ENCODE measurements around the gene LDHA.

DNA sequence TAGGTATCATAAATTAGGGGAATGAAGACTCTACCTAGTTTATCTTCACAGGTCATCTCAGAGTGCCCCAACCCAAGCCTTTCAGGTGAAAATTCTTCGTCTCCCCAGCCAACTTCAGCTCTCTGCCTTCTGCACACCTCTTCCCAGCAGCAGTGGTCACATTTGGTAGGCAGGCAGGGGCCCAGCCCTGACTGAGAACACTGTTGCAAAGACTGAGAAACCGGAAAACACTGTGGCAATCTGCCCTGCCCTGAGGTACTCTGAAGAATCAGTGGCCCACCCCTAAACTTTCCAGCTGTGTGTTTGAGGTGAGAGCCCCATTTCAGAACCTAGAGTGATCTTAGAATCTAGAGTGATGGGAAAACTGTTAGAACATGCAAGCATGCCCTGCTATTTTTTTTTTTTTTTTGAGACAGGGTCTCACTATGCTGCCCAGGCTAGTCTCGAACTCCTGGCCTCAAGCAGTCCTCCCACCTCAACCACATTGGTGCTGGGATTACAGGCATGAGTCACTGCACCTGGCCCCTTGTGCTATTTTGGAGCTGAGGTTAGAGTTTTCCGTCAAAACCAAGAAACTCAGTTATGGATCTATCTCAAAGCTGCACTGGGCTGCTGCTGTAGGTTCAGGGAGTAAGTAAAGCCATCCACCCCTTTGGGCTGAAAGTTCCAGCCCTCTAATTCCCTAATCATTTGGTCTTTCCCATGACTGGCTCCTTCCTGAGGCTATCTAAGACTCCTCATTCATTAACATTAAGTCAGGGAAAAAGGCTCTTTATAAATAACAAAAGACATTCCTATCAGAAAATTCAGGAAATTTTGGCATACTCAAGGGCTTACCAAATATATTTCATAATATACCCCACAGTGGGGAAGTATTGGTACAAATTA is 1.7 kb upstream of the LDHA start:
- TF ChIP-seq, protein P1, sequence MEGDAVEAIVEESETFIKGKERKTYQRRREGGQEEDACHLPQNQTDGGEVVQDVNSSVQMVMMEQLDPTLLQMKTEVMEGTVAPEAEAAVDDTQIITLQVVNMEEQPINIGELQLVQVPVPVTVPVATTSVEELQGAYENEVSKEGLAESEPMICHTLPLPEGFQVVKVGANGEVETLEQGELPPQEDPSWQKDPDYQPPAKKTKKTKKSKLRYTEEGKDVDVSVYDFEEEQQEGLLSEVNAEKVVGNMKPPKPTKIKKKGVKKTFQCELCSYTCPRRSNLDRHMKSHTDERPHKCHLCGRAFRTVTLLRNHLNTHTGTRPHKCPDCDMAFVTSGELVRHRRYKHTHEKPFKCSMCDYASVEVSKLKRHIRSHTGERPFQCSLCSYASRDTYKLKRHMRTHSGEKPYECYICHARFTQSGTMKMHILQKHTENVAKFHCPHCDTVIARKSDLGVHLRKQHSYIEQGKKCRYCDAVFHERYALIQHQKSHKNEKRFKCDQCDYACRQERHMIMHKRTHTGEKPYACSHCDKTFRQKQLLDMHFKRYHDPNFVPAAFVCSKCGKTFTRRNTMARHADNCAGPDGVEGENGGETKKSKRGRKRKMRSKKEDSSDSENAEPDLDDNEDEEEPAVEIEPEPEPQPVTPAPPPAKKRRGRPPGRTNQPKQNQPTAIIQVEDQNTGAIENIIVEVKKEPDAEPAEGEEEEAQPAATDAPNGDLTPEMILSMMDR (optimal IDR thresholded peaks at IDR 0.05 in 1 of 3, IDR thresholded peaks at IDR 0.05 in 1 of 3, conservative IDR thresholded peaks at IDR 0.05 in 1 of 3; ENCODE audit: extremely low read depth in 1 of 3, insufficient read depth in 2 of 3, low read length in 3 of 3): no peak
- no peak for TF ChIP-seq EZH2 (IDR thresholded peaks at IDR 0.05; ENCODE audit: low read length)

Data from keratinocyte (primary cell).